A549 (cell line): ENCODE results near the gene RGSL1. TPM values are rescaled to one million over a fixed set of nuclear protein-coding genes. Genes with fewer than 3 reads are reported as not detected.

Experiments
- ATAC-seq, 2 experiments: fragments of 200-7000 bp in 1 of 2; fragments of >200 bp in 1 of 2; cut with Nextera tagmentation in 1 of 2; cut with Tn5 transposase in 1 of 2; 3 replicates each; pipeline versions ENCODE4 v1.8.0 to v1.9.1; 2018 to 2020; ENCODE audit warnings: mild to moderate bottlenecking in 1 of 2, moderate library complexity in 1 of 2
- CTCF ChIA-PET: fragments of 300-600 bp; sonication (Branson Sonifier 250); formaldehyde crosslinking; extraction: SDS; loops from one replicate; lab custom pipeline; 2021; ENCODE audit warnings: antibody characterized with exemption, inconsistent platforms; lab: Yijun Ruan, JAX
- POLR2A ChIA-PET: fragments of 350-600 bp; formaldehyde crosslinking; extraction: SDS; loops from one replicate; lab custom pipeline; 2021; ENCODE audit warnings: antibody characterized with exemption, inconsistent platforms; lab: Yijun Ruan, JAX
- DNase-seq, 2 experiments: peaks; one replicate each; pipeline versions ENCODE4 v3.0.0 to v3.0.0-alpha.2; 2011 to 2016; ENCODE audit warnings: low read depth in 1 of 2, low spot score in 1 of 2
- FAIRE-seq: peaks from 2 replicates; lab custom pipeline; 2011; peaks lifted over from hg19 to GRCh38; lab: Jason Lieb, UNC
- H3K27ac ChIP-seq, 2 experiments: fragments of >200 bp; sonication (Bioruptor Twin); formaldehyde crosslinking; 3 replicates each; pipeline ENCODE4 v1.5.1; 2016 to 2017
- H3K4me1 ChIP-seq: fragments of >200 bp; sonication (Bioruptor Twin); formaldehyde crosslinking; 3 replicates; pipeline ENCODE4 v1.6.1; 2016
- H3K4me2 ChIP-seq: fragments of >200 bp; sonication (Bioruptor Twin); formaldehyde crosslinking; 3 replicates; pipeline ENCODE4 v1.6.1; 2016
- H3K4me3 ChIP-seq: fragments of >200 bp; sonication (Bioruptor Twin); formaldehyde crosslinking; 3 replicates; pipeline ENCODE4 v1.5.1; 2016
- H3K9me3 ChIP-seq: fragments of >200 bp; sonication (Bioruptor Twin); formaldehyde crosslinking; 3 replicates; pipeline ENCODE4 v1.6.1; 2016
- ATOH8 ChIP-seq: fragments of 250-450 bp; sonication (Bioruptor Pico); IDR thresholded peaks from 2 replicates; pipeline ENCODE4 v1.5.0; 2020; ENCODE audit warnings: low read depth, mild to moderate bottlenecking, moderate library complexity
- BHLHE40 ChIP-seq: IDR thresholded peaks from 2 replicates; pipeline ENCODE4 v1.6.1; 2012; ENCODE audit warnings: low read depth, low read length, inconsistent platforms
- CBX2 ChIP-seq: fragments of 200-600 bp; sonication (generic); IDR thresholded peaks from 2 replicates; pipeline ENCODE4 v1.6.1; 2016; ENCODE audit warnings: low read depth, mild to moderate bottlenecking, borderline replicate concordance
- CHD2 ChIP-seq: fragments of 150-350 bp; IDR thresholded peaks from 2 replicates; pipeline ENCODE4 v1.6.1; 2014; ENCODE audit warnings: low read length; ENCODE audit not compliant: partially characterized antibody
- CHD4 ChIP-seq: fragments of 200-600 bp; sonication (generic); IDR thresholded peaks from 2 replicates; pipeline ENCODE4 v1.6.1; 2016; ENCODE audit warnings: antibody characterized with exemption, mild to moderate bottlenecking, borderline replicate concordance
- EHMT2 ChIP-seq: fragments of 200-600 bp; sonication (generic); IDR thresholded peaks from 2 replicates; pipeline ENCODE4 v1.6.1; 2016; ENCODE audit warnings: antibody characterized with exemption, low read depth, mild to moderate bottlenecking, moderate library complexity
- ELK1 ChIP-seq: fragments of 150-350 bp; IDR thresholded peaks from 2 replicates; pipeline ENCODE4 v1.6.1; 2014; ENCODE audit warnings: low read depth, mild to moderate bottlenecking, low read length
- EP300 ChIP-seq, 2 experiments: fragments of >200 bp; sonication (Bioruptor Twin); formaldehyde crosslinking; IDR thresholded peaks; 2 replicates in 1 of 2; 3 replicates in 1 of 2; pipeline ENCODE4 v1.6.1; 2016 to 2017
- ESRRA ChIP-seq: fragments of 150-350 bp; IDR thresholded peaks from 2 replicates; pipeline ENCODE4 v1.6.1; 2014; ENCODE audit warnings: mild to moderate bottlenecking, low read length, borderline replicate concordance
- FOSB ChIP-seq: fragments of 250-450 bp; sonication (Bioruptor Pico); IDR thresholded peaks from 2 replicates; pipeline ENCODE4 v1.5.0; 2020; ENCODE audit warnings: mild to moderate bottlenecking, moderate library complexity
- FOSL2 ChIP-seq, 2 experiments: fragments of 450-650 bp in 1 of 2; fragments of >200 bp in 1 of 2; sonication (Bioruptor Twin) in 1 of 2; formaldehyde crosslinking; IDR thresholded peaks; 2 replicates each; pipeline versions ENCODE4 v1.5.0 to v1.6.1; 2016 to 2020; ENCODE audit warnings: mild to moderate bottlenecking in 1 of 2, moderate library complexity in 1 of 2
- GATA3 ChIP-seq: IDR thresholded peaks from 2 replicates; pipeline ENCODE4 v1.6.1; 2012; ENCODE audit warnings: borderline replicate concordance
- HDAC2 ChIP-seq: fragments of 200-600 bp; sonication (generic); IDR thresholded peaks from 2 replicates; pipeline ENCODE4 v1.6.1; 2016
- HMGXB4 ChIP-seq: fragments of 250-450 bp; sonication (Bioruptor Pico); IDR thresholded peaks from 2 replicates; pipeline ENCODE4 v1.5.0; 2021; ENCODE audit warnings: mild to moderate bottlenecking, moderate library complexity, borderline replicate concordance
- HOXB13 ChIP-seq: fragments of 250-450 bp; sonication (Bioruptor Pico); IDR thresholded peaks from 2 replicates; pipeline ENCODE4 v1.5.0; 2020; ENCODE audit warnings: low read depth, mild to moderate bottlenecking, moderate library complexity
- HOXB5 ChIP-seq: fragments of 250-450 bp; sonication (Bioruptor Pico); IDR thresholded peaks from 2 replicates; pipeline ENCODE4 v1.5.0; 2020; ENCODE audit warnings: mild to moderate bottlenecking, moderate library complexity
- KDM1A ChIP-seq: fragments of 200-600 bp; sonication (generic); IDR thresholded peaks from 2 replicates; pipeline ENCODE4 v1.6.1; 2016; ENCODE audit warnings: low read depth, mild to moderate bottlenecking
- KDM5A ChIP-seq: fragments of 200-600 bp; sonication (generic); IDR thresholded peaks from 2 replicates; pipeline ENCODE4 v1.6.1; 2016; ENCODE audit warnings: antibody characterized with exemption, mild to moderate bottlenecking
- MAFK ChIP-seq: fragments of 450-650 bp; IDR thresholded peaks from 2 replicates; pipeline ENCODE4 v1.6.1; 2014; ENCODE audit not compliant: partially characterized antibody
- RAD21 ChIP-seq, 2 experiments: fragments of >200 bp in 1 of 2; sonication (Bioruptor Twin) in 1 of 2; formaldehyde crosslinking in 1 of 2; IDR thresholded peaks in 1 of 2; conservative IDR thresholded peaks in 1 of 2; 2 replicates in 1 of 2; 3 replicates in 1 of 2; pipeline ENCODE4 v1.6.1; 2012 to 2018; ENCODE audit warnings: inconsistent platforms in 1 of 2
- RCOR1 ChIP-seq: fragments of 150-350 bp; IDR thresholded peaks from 2 replicates; pipeline ENCODE4 v1.6.1; 2014; ENCODE audit warnings: antibody characterized with exemption, low read length, low read depth
- REST ChIP-seq: fragments of 200-600 bp; sonication (generic); IDR thresholded peaks from 2 replicates; pipeline ENCODE4 v1.6.1; 2016; ENCODE audit warnings: antibody characterized with exemption, mild to moderate bottlenecking, moderate library complexity
- RFX5 ChIP-seq: fragments of 450-650 bp; IDR thresholded peaks from 2 replicates; pipeline ENCODE4 v1.7.1; 2014; ENCODE audit warnings: antibody characterized with exemption, mild to moderate bottlenecking, moderate library complexity
- SMC3 ChIP-seq: fragments of >200 bp; sonication (Bioruptor Twin); formaldehyde crosslinking; IDR thresholded peaks from 3 replicates; pipeline ENCODE4 v1.6.1; 2018; ENCODE audit warnings: inconsistent platforms
- TFCP2L1 ChIP-seq: fragments of 250-450 bp; sonication (Bioruptor Pico); IDR thresholded peaks from 2 replicates; pipeline ENCODE4 v1.5.0; 2021; ENCODE audit warnings: mild to moderate bottlenecking
- ZC3H11A ChIP-seq: fragments of 450-650 bp; IDR thresholded peaks from 2 replicates; pipeline ENCODE4 v1.6.1; 2014; ENCODE audit warnings: antibody characterized with exemption, mild to moderate bottlenecking
- ZFP36 ChIP-seq: fragments of 450-650 bp; IDR thresholded peaks from 2 replicates; pipeline ENCODE4 v1.6.1; 2014; ENCODE audit warnings: borderline replicate concordance; ENCODE audit not compliant: partially characterized antibody
- ZNF302 ChIP-seq: fragments of 250-450 bp; sonication (Bioruptor Pico); IDR thresholded peaks from 2 replicates; pipeline ENCODE4 v1.9.0; 2021; ENCODE audit warnings: inconsistent platforms, mild to moderate bottlenecking, moderate library complexity
- ZSCAN20 ChIP-seq: fragments of 250-450 bp; sonication (Bioruptor Pico); IDR thresholded peaks from 2 replicates; pipeline ENCODE4 v1.8.0; 2022; ENCODE audit warnings: mild to moderate bottlenecking, moderate library complexity
- WGBS: methylation state at CpG from one replicate; pipeline ENCODE4 v1.1.6; 2017; ENCODE audit errors: missing lambda C conversion rate; 5-methylcytosine and 5-hydroxymethylcytosine counted together
- polyA plus RNA-seq, 4 experiments: library from polyadenylated mRNA; depleted of rRNA in 3 of 4; stranded (reverse); fragments of >200 nt; fragmentation: RNase III in 1 of 4; extraction: RNeasy Plus Mini Kit Qiagen cat#74134 plus additional on column Dnase treatment in 1 of 4; gene quantifications; 2 replicates in 3 of 4; 3 replicates in 1 of 4; pipeline ENCODE4 v1.2.3, GENCODE V29; 2011 to 2017

RGSL1 gene
- polyA plus RNA-seq, 2 of the 4 experiments (the other 2 are of a cell fraction): not detected

- TF ChIP-seq KDM5A: no peak
- TF ChIP-seq ATOH8 (CRISPR knock-in tag): no peak
- TF ChIP-seq HMGXB4: no peak
- no peak for TF ChIP-seq HOXB5 (CRISPR knock-in tag)
- TF ChIP-seq ZFP36: no peak
- no peak for TF ChIP-seq ESRRA
- no peak for TF ChIP-seq FOSB
- TF ChIP-seq HOXB13 (CRISPR knock-in tag): no peak
- TF ChIP-seq EP300 (IDR thresholded peaks at IDR 0.05): no peak
- TF ChIP-seq EHMT2: no peak
- TF ChIP-seq FOSL2 (IDR thresholded peaks at IDR 0.05): no peak
- TF ChIP-seq FOSL2 (CRISPR knock-in tag; IDR thresholded peaks at IDR 0.05): no peak
- TF ChIP-seq ELK1: no peak
- no peak for TF ChIP-seq CBX2
- no peak for TF ChIP-seq MAFK
- TF ChIP-seq CHD4: no peak
- TF ChIP-seq RCOR1: no peak
- no peak for TF ChIP-seq ZSCAN20 (CRISPR knock-in tag)
- no peak for TF ChIP-seq KDM1A
- TF ChIP-seq SMC3: no peak
- TF ChIP-seq ZC3H11A: no peak
- DNase-seq (no peak), ATAC-seq (no peak), FAIRE-seq (no peak)
- ChIA-PET POLR2A (no interaction called here), CTCF (no interaction called here)
- H3K4me1 ChIP-seq: no peaks in the 10 kb centered on the region
- no peaks in the 10 kb centered on the region for H3K9me3 ChIP-seq
- H3K27ac ChIP-seq: no peak overlapping the region
- H3K4me2 ChIP-seq: no peak overlapping the region
- 13% methylated on average over 6 of the region's 6 CpGs for WGBS
- no peak overlapping the region for H3K4me3 ChIP-seq
These were observed 36.0 kb upstream of the RGSL1 start for GRCh38 chr1:182413969-182414368.

GRCh38 chr1:182415789-182416188 lies 34.2 kb upstream of the RGSL1 start:
- ATAC-seq: no peak
- H3K9me3 ChIP-seq: no peaks in the 10 kb centered on the region
- WGBS: 0% methylated on average over 1 of the region's 1 CpG

More at GRCh38 chr1:182415789-182416188, 34.2 kb upstream of the RGSL1 start:
- H3K4me3 ChIP-seq: no peak overlapping the region
- H3K4me2 ChIP-seq: no peak overlapping the region
- H3K4me1 ChIP-seq: no peaks in the 10 kb centered on the region
- ChIA-PET POLR2A (no interaction called here), CTCF (interaction anchor here (1.2 kb wide), 1 partner anchor 19 kb away, joined by 5 read pairs; no protein-coding TSS in a partner anchor)
- H3K27ac ChIP-seq: no peak overlapping the region
- FAIRE-seq (no peak), DNase-seq (no peak)
- TF ChIP-seq HOXB5 (CRISPR knock-in tag) (no peak), TFCP2L1 (CRISPR knock-in tag) (no peak), GATA3 (no peak), FOSL2 (IDR thresholded peaks at IDR 0.05) (no peak), FOSL2 (CRISPR knock-in tag; IDR thresholded peaks at IDR 0.05) (no peak), EP300 (IDR thresholded peaks at IDR 0.05) (no peak), RAD21 (conservative IDR thresholded peaks at IDR 0.05 in 1 of 2, IDR thresholded peaks at IDR 0.05 in 1 of 2) (no peak), BHLHE40 (no peak), REST (no peak), CHD2 (no peak), ZNF302 (CRISPR knock-in tag) (no peak), RFX5 (no peak), HDAC2 (no peak)
